CD4-positive, alpha-beta T cell treated with Interferon gamma for 1 hour (primary cell): Measurements from ENCODE around the gene IGFALS.

Experiments used
- DNase-seq: peaks from one replicate; pipeline ENCODE4 v3.0.0-alpha.2; 2020

Gene IGFALS

DNA sequence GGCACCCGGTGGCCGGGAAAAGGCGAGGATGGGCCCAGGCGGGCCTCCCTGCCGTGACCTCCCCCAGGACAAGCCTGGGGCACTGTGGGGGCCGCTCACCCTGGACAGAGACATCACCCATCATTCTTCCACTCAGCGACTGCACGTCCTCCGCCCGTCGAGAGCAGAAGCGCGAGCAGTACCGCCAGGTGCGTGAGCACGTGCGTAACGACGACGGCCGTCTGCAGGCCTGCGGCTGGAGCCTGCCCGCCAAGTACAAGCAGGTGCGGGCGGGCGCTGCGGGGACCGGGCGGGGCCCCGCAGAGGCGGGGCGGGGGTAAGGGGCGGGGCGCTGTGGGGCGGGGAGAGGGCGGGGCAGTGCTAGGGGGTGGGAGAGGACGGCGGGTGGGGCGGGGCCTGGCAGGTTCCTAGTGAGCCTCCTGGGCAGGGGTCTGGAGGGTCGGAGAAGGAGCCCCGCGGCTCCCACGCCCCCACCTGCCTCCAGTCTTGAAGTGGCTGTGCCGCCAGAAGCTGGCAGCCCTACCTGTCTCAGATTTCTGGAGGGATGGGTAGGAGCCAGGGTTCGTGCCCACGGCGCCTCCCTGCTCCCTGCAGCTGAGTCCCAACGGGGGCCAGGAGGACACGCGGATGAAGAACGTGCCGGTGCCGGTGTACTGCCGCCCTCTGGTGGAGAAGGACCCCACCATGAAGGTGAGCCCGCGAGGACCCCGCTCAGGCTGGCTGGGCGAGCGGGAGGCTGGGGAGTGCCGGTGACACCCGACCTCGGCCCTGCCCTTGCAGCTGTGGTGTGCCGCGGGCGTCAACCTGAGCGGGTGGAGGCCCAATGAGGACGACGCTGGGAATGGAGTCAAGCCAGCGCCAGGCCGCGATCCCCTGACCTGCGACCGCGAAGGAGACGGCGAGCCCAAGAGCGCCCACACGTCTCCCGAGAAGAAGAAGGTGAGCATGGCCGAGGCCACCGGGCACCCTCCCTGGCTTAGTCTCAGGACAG, 29.7 kb downstream of the IGFALS start:
- DNase-seq, result no peak

DNA sequence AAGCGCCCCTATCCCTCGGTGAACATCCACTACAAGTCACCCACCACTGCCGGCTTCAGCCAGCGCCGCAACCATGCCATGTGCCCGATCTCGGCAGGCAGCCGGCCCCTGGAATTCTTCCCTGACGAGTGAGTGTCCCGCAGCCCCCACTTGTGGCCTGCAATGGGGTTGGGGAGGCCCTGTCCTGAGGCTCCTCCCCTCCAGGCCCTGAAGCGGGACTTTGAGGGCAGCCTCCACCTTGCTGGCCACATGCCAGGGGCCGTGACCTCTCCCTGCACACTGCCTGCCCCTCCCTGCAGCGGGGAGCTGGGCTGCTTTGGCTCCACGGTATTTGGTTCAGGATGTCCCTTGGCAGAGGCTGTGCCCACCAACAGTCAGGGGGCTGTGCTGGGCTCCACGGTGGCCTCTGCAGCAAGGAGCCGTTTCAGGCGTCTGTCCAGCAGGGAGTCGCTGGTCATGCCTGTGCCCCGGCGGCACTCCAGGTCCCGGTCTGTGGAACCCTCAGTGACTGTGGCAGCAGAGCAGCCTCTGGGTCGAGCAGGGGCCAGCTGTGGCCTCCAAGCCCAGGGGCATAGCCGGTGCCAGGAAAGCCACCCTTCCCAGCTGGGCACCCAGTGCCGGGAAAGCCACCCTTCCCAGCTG, 30.5 kb downstream of the IGFALS start:
- DNase-seq, result no peak

DNA sequence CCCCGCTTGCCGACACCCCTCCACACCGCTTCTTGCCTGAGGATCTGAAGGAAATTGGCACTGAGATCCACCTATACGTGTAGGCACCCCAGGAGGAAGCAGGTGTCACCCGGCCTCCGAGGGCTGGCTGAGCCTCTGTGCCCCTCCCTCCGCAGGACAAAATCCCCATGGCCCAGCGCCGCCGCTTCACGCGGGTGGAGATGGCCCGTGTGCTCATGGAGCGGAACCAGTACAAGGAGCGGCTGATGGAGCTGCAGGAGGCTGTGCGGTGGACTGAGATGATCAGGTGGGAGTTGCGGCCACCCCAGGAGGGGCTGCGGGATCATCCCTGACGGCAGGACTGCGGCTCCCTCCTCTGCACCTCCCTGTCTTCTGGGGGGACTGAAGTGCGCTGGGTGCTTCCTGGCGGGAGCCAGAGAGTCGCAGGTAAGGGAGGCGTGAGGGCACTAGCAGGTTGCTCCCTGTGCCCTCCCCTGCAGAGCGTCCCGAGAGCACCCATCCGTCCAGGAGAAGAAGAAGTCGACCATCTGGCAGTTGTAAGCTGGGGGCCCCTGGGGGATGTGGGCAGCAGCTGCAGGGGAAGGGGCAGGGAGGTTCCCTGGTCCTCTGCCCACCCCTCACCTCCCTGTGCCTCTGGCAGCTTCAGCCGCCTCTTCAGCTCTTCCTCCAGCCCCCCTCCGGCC, 31.2 kb downstream of the IGFALS start:
- no peak for DNase-seq

DNA sequence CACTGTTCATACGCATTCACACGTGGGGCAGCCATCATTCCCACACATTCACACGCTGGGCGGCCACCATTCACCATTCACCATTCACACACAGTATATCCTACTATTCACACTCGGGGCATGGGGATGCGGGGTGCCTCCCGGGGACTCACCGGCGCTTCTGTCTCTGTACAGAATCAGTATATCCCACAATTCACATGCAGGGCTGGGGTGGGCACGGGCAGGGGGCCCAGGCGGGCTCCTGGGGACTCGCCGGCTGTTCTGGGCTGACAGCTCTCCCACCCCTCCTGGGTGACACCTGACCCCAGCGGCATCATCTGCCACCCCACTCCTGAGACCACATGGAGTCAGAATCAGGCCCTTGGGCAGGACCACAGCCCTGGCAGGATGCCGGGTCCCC, 31.8 kb downstream of the IGFALS start:
- DNase-seq, result no peak

DNA sequence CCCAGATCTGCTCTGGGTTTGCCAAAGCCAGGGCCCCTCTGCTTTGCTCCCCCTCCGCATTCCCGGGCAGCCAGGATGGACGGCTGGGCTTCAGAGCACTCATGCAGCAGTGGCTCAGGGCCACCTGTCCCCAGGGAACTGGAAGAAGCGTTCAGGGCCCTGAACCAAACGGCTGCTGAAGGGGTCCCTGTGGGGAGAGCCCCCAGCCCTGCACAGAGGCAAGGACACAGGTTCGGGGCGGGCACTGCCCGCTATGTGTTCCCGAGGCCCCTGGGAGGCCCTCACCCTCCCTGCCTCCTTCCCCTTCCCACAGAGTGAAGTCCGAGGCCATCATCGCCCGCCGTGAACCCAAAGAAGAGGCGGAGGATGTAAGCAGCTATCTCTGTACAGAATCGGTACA, 32.6 kb downstream of the IGFALS start:
- DNase-seq, result no peak

DNA sequence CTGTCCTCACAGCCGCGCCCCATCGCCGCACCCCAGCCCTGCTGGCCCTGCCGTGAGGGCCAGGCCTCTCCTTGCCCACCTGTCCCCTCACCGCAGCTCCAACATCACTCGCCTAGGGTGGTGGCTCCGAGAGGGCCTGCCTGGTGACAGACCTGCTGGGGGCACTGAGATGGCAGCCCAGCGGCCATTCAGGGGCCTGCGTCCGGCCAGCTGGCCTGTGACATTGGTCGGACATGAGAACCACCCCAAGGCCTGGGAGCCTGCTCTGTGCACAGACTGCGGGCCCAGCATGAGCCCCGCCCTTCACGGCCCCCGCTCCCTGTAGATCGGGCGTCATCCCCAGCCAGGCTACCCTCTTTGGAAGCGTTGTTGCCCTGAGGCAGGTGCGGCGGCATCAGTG, 34.0 kb downstream of the IGFALS start:
- no peak for DNase-seq

DNA sequence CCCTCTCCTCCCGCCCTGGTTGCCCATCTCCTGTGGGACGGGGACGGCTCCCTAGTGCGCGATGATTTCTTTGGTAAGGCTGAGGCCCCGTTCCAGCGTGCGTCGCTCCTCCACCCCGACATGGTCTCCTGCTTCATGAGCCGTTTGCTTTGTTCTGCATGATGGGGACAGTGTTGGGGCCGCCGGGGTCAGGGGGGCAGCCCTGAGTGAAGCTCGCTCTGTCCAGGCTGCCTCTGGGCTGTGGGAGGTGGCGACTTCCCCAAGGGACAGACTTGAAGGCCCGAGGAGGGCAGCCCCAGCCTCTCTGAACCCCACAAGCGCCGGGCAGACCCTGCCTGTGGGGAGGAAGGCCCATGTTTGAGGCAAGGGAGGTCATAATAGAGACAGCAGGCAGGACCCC, 34.6 kb downstream of the IGFALS start:
- DNase-seq, result no peak

DNA sequence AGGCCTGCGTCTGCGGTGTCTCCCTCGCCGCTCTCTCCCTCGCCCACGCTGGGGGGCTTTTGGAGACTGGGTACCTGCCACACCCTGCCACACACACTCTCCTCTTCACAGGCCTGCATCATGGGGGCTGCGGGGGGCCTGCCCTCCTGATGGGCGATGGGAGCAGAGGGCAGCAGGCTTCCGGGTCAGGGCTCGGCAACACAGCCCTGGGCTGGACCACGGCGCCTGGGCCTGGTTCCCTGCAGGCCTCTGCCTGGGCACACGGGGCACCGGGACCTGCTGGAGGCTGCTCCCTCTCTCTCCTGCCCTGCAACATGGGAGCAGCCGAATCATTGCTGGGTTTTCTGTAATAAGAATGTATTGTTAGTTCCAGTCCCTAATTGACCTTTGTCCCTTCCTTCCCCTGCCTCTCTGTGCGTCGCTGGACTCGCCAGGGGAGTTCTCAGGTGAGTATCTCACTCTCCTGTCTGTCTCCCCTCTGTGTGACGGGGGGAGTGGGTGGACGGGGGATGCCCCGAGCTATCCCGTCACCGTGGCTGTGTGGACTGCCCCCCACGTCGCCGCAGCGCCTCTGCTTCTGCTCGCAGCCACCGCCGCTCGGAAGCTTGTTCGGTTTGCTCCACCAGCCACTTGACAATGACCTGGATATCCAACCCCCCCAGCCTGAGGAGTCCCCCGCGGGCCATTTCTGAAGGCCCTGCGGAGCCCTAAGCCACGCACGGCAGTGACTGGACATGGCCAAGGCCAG, 35.6 kb downstream of the IGFALS start:
- no peak for DNase-seq

DNA sequence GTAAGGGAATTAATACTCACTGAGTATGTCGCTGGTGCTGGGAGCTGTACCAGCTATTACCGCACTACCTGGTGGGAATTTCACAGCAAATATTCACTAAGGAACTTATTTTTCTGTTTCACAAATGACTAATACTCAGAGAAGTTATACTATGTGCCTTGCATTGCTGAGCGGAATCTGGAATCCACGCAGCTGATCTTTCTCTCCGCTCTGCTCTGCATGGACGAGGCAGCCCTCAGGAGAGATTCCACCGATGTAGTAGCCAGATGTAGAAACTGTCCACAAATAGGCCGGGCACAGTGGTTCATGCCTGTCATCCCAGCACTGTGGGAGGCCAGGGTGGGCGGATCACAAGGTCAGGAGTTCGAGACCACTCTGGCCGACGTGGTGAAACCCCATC, 39.3 kb downstream of the IGFALS start:
- no peak for DNase-seq

DNA sequence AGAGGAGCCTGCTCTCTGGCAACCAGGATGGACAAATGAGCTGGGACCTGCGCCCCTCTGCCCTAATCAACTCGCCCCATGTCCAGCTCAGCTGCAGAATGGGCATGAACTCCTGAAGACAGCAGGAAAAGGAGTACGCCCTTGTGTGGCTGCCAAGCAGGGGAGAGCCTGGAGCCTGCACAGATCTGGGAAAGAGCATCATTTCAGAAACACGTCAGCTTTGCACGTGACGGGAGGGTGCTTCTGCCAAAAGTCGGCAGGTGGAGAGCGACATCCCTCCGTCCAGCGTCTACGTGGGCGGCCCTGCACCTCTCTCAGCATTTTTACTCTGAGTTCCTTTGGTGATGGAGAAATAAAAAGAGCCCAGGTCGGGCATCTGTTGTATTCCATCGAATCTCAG, 40.7 kb downstream of the IGFALS start:
- no peak for DNase-seq

DNA sequence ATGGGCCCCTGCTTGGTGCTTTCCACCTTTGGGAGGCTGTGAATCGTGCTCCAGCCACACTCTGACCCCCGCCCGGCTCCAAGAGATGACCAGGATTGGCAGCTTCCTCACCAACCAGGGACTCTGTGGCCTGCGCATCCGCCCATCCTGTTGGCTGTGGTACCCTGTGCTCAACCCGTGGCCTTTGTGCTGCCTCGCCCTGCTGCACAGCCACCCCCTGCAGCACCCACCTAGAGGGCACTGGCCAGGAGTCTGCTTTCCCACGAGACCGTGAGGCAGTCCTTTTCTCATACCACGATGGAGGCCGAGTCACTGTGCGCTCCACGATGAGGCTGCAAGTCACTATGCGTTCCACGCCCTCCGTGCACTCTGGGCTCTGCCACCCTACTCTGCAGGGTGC, 41.6 kb downstream of the IGFALS start:
- DNase-seq, result no peak

DNA sequence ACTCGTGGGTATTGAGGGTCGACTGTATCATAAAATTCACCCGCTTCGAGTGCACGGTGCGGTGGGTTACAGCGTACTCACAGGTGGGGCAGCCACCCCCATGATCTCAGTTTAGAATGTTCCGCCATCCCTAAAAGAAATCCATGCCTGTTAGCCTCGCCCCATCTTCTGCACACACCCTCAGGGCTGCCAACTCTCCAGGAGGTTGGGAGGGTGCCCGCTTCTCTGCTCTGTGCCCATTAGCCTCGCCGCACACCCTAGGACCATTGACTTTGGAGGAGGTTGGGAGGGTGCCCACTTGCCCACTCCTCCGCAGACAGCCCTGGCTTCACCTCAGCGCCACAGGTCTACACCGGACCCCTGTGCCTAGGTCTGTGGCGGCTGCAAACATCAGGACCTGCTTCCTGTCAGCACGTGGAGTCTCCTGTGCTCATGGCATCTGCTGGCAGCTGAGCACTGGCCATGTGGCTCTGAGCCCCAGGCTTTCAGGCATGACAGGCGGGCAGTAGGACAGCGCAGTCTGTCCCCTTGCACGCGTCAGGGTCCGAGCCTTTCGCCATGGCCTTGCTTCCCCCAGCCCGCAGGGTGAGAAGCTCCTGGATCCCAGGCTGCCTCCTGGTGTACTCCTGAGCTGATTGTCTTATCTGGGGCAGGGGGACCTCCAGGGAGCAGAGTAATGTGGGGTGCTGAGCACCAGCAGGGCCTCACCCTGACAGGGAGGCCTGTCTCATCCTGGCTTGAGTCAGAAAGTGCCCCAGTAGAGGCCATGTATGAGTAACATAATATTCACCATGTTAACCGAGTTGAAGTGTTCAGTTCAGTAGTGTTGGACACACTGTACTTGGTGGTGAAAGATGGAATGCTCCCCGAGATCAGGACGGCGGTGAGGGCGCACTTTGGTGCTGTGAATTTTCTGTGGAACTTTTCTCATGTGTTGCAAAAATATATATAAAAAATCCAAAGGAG, 44.1 kb downstream of the IGFALS start:
- no peak for DNase-seq

DNA sequence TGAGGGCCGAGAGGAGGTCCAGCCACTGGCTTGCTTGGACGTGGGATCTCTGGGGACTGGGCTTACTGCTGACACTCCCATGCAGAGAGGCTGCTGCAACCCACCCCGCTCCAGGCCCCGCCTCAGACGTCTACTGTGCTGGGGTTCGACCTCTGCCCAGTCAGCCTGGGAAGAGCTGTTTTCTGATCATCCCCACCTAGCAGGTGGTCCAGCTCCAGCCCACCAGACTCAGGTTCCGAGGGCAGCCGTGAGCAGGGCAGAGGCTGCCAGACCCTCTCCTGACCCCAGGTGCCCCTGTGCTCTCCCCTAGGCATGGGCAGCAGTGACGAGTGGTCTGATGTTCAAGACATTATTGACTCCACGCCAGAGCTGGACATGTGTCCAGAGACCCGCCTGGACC, 45.6 kb downstream of the IGFALS start:
- no peak for DNase-seq

DNA sequence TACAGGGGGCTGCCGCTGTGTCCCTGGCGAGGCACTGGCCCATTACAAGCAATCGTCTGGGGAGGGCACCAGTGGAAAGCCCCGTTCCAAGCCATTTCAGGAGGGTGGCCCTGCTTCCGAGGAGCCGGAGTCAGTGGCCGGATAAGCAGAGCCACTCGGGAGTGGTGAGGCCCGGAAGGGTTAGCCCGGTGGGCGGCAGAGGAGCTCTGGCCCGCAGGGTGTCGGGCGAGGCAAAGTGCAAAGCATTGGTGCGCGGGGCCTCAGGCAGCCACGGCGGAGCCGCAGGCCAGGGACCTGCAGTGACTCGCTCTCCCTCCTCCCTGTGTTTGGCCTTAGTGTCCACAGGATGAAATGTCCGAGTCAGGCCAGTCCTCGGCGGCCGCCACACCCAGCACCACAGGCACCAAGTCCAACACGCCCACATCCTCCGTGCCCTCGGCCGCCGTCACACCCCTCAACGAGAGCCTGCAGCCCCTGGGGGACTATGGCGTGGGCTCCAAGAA, 46.8 kb downstream of the IGFALS start:
- DNase-seq, result no peak

DNA sequence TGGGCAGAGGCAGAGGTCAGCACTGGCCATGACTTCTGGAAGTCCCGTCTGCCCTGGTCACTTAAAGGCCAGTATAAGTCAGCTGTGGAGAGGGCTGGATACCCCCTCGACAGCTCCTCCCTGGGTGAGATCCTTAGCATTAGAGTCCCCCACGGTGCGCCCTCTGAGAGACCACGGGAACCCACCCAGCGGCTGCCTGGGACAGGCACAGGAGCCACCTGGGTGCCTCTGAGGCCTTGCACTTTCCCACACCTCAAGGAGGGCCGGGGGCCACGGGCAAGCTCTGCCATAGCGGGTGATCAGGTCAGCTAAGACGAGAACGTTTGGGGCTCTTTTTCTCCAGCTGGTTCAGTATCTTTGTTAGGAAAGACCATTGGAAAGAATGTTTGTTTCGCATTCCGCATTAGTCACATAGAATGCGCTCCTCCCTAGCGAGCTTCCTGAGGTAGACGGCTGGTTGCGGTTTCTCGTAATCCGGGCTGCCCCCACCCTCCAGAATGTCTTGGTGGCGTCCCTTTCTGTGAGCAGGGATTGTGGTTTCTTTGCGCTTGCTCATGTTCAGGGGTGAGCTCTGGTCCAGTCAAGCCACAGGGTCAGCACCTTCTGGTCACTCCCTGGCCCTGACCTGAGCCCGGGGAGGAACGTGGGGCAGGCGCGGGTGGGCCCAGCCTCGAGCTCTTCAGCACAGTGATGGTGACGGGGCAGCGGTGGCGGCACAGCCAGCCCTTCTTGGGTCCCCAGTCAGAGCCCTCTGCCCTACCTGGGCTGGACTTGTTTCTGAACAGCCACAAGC, 47.4 kb downstream of the IGFALS start:
- no peak for DNase-seq

DNA sequence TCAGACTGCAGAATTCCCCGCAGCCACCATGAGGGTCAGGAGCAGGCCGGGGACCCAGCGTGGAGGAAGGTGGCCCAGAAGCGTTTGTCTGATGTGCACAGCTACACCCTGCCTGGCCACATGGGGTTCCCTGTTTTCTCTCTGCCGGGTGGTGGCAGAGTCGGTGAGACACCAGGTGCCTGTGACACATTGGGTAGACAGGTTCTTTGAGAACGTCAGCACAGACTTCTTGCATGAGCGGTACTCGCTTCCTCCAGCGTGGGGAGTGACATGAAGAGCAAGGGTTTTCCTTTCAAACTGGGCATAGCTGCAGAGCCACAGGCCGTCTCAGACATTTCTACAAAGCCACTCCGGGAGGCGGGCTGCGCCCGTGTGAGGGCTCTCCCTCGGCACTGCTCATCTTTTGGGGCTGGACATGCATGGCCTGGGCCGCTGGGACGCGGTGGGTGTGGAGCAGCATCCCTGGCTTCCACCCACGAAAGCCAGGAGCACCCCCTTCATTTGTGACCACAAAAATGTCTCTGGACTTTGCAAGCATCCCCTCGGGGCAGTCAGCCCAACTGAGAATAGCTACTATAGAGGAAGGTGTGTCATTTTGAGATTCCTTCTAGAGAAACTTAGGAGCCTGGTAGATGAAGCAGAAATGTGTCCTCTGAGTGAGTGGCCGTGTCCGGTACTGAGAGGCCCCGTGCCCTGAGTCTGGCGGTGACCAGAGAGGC, 48.2 kb downstream of the IGFALS start:
- DNase-seq, result no peak

DNA sequence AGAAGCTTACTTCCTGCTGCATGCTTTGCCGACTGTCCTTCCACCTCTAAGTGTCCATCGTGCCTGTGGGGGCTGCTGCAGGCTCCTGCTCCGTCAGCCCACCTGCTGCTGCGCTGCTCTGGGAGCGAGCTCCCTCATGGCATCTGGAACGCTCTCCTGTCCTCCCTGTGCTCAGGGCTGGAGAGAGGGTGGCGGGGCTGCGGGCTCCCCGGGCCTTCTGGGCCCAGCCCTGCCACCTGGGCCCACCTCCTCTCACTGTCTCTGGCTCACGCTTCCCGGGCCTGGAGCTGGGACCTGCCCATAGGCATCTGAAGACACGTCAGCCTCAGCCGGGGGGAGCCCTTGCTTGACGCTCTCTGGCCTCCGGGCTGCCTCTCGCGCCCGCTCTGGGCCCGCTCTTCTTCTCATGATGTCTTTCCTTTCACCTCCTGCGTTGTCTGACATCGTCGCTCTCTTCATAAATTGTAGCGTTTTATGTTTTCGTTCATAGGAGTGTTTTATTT, 49.1 kb downstream of the IGFALS start:
- no peak for DNase-seq

DNA sequence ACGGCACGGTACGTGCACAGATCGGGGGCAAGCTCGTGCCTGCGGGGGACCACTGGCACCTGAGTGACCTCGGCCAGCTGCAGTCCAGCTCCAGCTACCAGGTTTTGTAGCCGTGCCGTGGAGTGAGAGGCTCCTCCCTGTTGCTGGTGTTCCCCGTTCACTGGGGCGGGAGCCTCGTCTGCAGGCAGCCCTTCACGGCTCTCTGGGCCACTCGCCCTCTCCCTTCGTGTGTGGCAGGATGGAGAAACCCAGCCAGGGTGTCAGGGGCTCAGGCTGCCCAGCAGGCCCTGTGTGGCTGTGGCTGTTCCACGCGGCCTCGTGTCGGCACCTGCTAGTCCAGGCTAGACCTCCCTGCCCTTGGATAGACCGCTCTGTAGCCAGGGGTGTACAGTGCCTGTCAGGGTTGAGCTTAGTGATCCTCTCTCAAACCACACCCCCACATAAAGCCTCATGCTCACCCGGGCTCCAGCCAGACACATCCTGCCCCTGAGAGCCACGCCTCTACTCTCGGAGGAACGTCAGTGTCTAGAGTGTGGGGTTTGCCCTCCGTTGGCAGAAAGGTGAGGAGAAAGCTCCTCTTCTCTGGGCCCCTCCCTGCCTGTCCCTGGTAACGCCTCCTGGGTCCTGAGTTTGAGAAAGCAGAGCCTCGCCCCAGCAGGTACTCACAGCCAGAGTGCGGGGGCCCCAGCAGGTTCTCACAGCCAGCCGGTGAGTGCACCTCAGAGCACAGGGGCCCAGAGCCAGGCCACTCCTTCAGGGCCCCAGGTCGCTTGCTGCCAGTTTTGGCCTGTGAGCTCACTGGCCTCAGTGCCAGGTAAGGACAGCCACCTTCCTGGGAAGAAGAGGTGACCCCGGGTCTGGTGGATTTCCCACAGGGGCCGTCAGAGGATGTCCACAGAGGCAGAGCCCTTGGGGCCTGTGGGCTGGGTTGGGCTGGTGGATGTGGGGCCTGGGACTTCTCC, 49.8 kb downstream of the IGFALS start:
- no peak for DNase-seq
